ENCODE results near the gene COG5. TPM values are rescaled to one million over a fixed set of nuclear protein-coding genes. Genes with fewer than 3 reads are reported as not detected.

The COG5 gene
- total and polyA plus RNA-seq, 10 of the 15 experiments (the other 5 are each of a cell fraction or from before 2014, with no cell fraction given) = 5.5 to 27.9 (median 15.6) TPM

DNA sequence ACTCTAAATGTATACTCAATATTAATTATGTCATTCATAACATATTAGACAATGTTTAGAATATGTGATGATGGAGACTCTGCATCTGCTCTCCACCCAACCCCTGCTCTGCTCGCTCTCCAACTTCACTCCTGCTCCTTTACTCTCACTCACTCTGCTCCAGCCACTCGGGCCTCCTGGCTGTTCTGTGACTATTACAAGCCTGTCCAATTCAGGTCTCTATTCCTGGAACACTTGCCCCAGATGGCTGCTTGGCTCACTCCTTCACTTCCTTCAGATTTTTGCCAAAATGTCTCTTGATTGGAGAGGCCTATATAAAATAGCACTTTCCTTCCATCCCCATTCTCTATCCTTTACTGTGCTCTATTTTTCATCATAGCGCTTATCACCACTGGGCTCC, 310.1 kb downstream of the COG5 start:
- Histone ChIP-seq H3K4me1 (ENCODE audit: control insufficient read depth, insufficient read depth, low read length) (no peaks in the 10 kb centered on the region), H3K27ac (ENCODE audit: control insufficient read depth, insufficient read depth) (no peak overlapping the region), H3K9ac (ENCODE audit: control insufficient read depth, insufficient read depth, low read length) (no peak overlapping the region), H3K4me2 (ENCODE audit: control insufficient read depth, insufficient read depth) (no peak overlapping the region), H4K20me1 (ENCODE audit: control insufficient read depth, insufficient read depth) (no peaks in the 10 kb centered on the region), H3K4me3 (no peak overlapping the region), H3K36me3 (ENCODE audit: control insufficient read depth in 2 of 2, insufficient read depth in 2 of 2, low read length in 1 of 2) (no peaks in the 10 kb centered on the region), H3K9me3 (replicated peaks; ENCODE audit: control insufficient read depth, insufficient read depth, low read length) (no peaks in the 10 kb centered on the region), H3K79me2 (ENCODE audit: control insufficient read depth, insufficient read depth, low read length) (no peaks in the 10 kb centered on the region), H2AFZ (ENCODE audit: control insufficient read depth, low read depth, low read length) (no peak overlapping the region), H3K27me3 (replicated peaks in 1 of 2; ENCODE audit: control insufficient read depth in 2 of 2, insufficient read depth in 2 of 2, low read length in 1 of 2) (no peaks in the 10 kb centered on the region)
- in situ Hi-C loops (cut with MboI) (no loop called here), intact Hi-C loops (cut with micrococcal nuclease; ENCODE audit: unreplicated experiment) (no loop called here)
- ChIA-PET SMC1A (ENCODE audit: uncharacterized antibody, unreplicated experiment) (no interaction called here), POLR2A (interaction anchor here (0.5 kb wide), 2 partner anchors 25 to 383 kb away, joined by 3 to 4 read pairs; no protein-coding TSS in a partner anchor), RAD21 (ENCODE audit: unreplicated experiment) (no interaction called here), CTCF (interaction anchor here (0.6 kb wide), 1 partner anchor 8 kb away, joined by 3 read pairs; no protein-coding TSS in a partner anchor)
- 95% methylated on average over 3 of the region's 3 CpGs for WGBS (ENCODE audit: insufficient coverage, insufficient replicate concordance, low lambda C conversion rate, missing lambda C conversion rate)
- BruUV-seq (replicated peaks) = no TSS peak
- ATAC-seq (no peak), FAIRE-seq (no peak), DNase-seq (ENCODE audit: low read depth, low spot score) (no peak)
- TF ChIP-seq POLR2AphosphoS2 (IDR thresholded peaks at IDR 0.05; ENCODE audit: low read depth, low read length) = no peak
- TF ChIP-seq ZNF24 (IDR thresholded peaks at IDR 0.05) = no peak
- TF ChIP-seq RUNX3 (IDR thresholded peaks at IDR 0.05; ENCODE audit: low read length) = no peak
- TF ChIP-seq RAD21 (IDR thresholded peaks at IDR 0.05; ENCODE audit: insufficient read depth, low read depth, low read length) = no peak
- no peak for TF ChIP-seq SIX5 (IDR thresholded peaks at IDR 0.05; ENCODE audit: low read depth, low read length, severe bottlenecking)
- TF ChIP-seq ZZZ3 (IDR thresholded peaks at IDR 0.05; ENCODE audit: control insufficient read depth, insufficient read length, low read depth) = no peak
- TF ChIP-seq NFXL1 (IDR thresholded peaks at IDR 0.05; ENCODE audit: borderline replicate concordance) = no peak
- no peak for TF ChIP-seq GATAD2B (conservative IDR thresholded peaks at IDR 0.05; ENCODE audit: low read depth)
- TF ChIP-seq RELB (IDR thresholded peaks at IDR 0.05; ENCODE audit: low read depth) = no peak
- no peak for TF ChIP-seq TCF7 (IDR thresholded peaks at IDR 0.05; ENCODE audit: borderline replicate concordance)
- TF ChIP-seq POU2F2 (IDR thresholded peaks at IDR 0.05; ENCODE audit: borderline replicate concordance, low read depth, low read length) = no peak
- TF ChIP-seq ESRRA (IDR thresholded peaks at IDR 0.05; ENCODE audit: low read length) = no peak
- TF ChIP-seq NFYB (IDR thresholded peaks at IDR 0.05; ENCODE audit: insufficient read depth, low read depth, low read length) = no peak
- TF ChIP-seq, protein P1, sequence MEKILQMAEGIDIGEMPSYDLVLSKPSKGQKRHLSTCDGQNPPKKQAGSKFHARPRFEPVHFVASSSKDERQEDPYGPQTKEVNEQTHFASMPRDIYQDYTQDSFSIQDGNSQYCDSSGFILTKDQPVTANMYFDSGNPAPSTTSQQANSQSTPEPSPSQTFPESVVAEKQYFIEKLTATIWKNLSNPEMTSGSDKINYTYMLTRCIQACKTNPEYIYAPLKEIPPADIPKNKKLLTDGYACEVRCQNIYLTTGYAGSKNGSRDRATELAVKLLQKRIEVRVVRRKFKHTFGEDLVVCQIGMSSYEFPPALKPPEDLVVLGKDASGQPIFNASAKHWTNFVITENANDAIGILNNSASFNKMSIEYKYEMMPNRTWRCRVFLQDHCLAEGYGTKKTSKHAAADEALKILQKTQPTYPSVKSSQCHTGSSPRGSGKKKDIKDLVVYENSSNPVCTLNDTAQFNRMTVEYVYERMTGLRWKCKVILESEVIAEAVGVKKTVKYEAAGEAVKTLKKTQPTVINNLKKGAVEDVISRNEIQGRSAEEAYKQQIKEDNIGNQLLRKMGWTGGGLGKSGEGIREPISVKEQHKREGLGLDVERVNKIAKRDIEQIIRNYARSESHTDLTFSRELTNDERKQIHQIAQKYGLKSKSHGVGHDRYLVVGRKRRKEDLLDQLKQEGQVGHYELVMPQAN (conservative IDR thresholded peaks at IDR 0.05) = no peak
- no peak for TF ChIP-seq BCLAF1 (IDR thresholded peaks at IDR 0.05)
- TF ChIP-seq, protein P2, sequence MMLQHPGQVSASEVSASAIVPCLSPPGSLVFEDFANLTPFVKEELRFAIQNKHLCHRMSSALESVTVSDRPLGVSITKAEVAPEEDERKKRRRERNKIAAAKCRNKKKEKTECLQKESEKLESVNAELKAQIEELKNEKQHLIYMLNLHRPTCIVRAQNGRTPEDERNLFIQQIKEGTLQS (IDR thresholded peaks at IDR 0.05; ENCODE audit: borderline replicate concordance, extremely low read depth, low read depth, low read length) = no peak
- no peak for TF ChIP-seq KAT2A (conservative IDR thresholded peaks at IDR 0.05; ENCODE audit: control insufficient read depth, low read depth, low read length)
- TF ChIP-seq CHD4 (IDR thresholded peaks at IDR 0.05) = no peak
- TF ChIP-seq SMAD5 (IDR thresholded peaks at IDR 0.05; ENCODE audit: low read depth) = no peak
